Astrocyte of the cerebellum (primary cell): ENCODE results near the gene ATG9A.

Experiments used
- DNase-seq: peaks from one replicate; pipeline ENCODE4 v3.0.0-alpha.2; 2011; ENCODE audit warnings: low read depth
- H3K4me3 ChIP-seq: 2 replicates; pipeline ENCODE4 v1.5.1; 2011; ENCODE audit warnings: mild to moderate bottlenecking, low read depth, low read length, moderate library complexity
- in situ Hi-C: cut with HindIII; loops from 2 replicates; pipeline ENCODE4 v1.10.0; 2017; ENCODE audit warnings: low sequenced_read_pairs
- TF ChIP-seq, protein P1 (sequence below): IDR thresholded peaks from 2 replicates; pipeline ENCODE4 v1.5.1; 2012; ENCODE audit warnings: low read length, low read depth, moderate library complexity, mild to moderate bottlenecking; ENCODE audit errors: missing control alignments

Gene ATG9A

DNA sequence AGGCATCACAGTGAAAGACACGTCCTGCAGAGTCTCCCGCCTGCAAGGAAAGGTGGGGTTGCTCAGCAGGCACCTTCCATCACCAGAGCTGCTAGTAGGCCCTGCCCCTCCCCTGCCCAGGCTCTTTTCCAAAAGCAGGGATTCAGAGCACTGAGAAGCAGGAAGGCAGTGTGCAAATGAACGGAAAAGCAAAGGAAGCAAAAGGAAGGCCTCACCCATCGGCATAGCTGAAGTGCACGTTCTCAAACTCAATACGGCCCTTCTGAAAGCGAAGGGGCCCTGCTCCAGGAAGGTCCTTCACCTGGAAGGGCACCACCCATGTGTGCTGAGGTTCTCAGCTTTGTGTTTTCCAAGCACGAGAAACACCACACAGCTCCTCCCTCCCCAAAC lies 16.4 kb downstream of the ATG9A start:
- TF ChIP-seq, protein P1, sequence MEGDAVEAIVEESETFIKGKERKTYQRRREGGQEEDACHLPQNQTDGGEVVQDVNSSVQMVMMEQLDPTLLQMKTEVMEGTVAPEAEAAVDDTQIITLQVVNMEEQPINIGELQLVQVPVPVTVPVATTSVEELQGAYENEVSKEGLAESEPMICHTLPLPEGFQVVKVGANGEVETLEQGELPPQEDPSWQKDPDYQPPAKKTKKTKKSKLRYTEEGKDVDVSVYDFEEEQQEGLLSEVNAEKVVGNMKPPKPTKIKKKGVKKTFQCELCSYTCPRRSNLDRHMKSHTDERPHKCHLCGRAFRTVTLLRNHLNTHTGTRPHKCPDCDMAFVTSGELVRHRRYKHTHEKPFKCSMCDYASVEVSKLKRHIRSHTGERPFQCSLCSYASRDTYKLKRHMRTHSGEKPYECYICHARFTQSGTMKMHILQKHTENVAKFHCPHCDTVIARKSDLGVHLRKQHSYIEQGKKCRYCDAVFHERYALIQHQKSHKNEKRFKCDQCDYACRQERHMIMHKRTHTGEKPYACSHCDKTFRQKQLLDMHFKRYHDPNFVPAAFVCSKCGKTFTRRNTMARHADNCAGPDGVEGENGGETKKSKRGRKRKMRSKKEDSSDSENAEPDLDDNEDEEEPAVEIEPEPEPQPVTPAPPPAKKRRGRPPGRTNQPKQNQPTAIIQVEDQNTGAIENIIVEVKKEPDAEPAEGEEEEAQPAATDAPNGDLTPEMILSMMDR: no peak
- H3K4me3 ChIP-seq: no peak overlapping the region
- DNase-seq: no peak
- in situ Hi-C loops: no loop called here

DNA sequence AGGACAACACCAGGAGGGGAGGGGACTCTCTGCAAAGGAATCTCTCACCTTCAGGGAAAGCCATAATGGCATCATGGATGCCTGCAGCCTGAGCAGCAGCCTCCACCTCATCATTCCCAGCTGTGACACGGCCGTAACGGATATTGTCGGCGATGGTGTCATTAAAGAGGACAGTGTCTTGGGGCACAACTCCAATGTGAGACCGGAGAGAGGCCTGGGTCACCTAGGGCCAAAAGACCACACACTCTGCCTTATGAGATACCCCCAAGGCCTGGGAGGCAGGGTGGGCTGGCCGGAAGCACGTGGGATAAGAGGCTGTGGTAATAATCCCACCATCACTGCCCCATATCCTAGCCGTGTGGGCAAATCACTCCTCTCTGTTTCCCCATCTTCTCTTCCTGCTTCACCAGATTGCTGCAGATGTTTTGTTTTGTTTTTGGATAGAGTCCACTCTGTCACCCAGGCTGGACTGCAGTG lies 18.5 kb downstream of the ATG9A start:
- in situ Hi-C loops: no loop called here
- TF ChIP-seq, protein P1: no peak
- no peak overlapping the region for H3K4me3 ChIP-seq
- no peak for DNase-seq

DNA sequence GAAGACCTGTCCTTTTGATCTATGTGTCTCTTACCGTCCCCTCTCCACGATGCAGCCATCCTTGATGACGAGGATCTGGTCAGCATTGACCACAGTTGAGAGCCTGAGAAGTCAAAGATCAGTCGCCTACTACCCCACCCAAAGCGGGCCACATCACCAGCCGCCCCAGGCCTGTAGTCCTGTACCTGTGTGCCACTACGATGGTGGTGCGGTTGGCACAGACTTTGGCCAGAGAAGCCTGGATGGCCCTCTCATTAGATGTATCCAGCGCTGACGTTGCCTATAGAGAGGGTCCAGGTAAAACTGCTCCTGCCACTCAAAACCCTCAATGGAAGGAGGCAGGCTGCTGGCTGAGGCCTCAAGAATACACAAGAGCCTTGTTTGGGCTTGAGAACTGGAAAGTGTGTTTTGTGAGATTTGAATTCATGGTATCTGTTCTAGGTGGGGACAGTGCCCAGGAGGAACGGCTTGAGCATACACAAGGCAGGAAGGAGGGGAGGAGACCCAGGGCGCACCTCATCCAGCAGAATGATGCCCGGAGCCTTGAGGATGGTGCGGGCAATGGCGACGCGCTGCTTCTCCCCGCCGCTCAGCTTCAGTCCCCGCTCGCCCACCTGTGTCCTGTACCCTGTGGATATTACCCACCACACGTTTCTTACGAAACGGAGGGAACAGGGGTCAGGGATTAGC lies 19.1 kb downstream of the ATG9A start:
- in situ Hi-C loops: no loop called here
- TF ChIP-seq, protein P1: no peak
- DNase-seq: no peak
- H3K4me3 ChIP-seq: no peak overlapping the region

DNA sequence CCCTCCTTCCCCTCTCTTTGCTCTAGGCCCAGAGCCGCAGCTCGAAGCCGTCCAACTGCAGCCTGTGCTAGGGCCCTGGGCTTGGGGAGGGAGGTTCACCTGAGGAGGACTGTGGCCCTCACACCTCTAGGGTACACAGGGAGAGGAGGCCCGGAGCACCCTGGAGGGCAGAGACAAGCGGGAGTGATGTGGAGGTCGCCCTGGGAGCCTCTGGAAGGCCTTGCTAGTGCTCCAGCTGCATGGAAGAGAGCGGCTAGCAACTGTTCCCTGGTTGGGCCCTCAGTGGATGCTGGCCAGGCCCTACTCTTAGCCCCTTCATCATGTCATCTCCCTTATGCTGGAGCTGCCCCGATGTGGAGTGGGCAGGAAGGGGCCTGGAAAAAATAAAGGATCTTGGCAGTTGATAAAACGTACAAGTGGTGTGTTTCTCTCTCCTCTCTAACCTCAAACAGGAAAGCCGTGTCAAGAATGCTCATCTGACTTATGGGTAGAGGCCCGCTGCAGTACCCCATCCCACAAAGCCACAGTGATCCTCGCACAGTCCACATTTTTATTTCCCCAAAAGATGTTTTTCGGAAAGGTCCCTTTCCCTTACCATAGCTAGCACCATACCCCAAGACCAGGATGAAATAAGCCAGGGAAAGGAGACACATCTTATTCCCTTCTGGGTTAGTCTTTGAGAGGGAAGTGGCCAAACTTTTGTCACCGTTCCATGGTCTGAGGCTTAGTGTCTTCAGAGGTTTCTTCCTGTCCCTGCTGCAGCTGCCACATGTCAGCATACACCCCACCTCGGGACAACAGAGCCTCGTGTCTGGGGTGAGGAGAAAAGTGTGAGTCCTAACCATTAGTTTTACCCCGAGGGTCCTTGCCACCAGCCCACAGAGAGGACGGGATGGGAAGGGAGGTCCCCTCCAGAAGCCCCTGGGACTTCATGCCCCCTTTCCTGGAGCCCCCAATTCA lies 19.9 kb downstream of the ATG9A start:
- TF ChIP-seq, protein P1: no peak
- in situ Hi-C loops: no loop called here
- no peak for DNase-seq
- no peak overlapping the region for H3K4me3 ChIP-seq

DNA sequence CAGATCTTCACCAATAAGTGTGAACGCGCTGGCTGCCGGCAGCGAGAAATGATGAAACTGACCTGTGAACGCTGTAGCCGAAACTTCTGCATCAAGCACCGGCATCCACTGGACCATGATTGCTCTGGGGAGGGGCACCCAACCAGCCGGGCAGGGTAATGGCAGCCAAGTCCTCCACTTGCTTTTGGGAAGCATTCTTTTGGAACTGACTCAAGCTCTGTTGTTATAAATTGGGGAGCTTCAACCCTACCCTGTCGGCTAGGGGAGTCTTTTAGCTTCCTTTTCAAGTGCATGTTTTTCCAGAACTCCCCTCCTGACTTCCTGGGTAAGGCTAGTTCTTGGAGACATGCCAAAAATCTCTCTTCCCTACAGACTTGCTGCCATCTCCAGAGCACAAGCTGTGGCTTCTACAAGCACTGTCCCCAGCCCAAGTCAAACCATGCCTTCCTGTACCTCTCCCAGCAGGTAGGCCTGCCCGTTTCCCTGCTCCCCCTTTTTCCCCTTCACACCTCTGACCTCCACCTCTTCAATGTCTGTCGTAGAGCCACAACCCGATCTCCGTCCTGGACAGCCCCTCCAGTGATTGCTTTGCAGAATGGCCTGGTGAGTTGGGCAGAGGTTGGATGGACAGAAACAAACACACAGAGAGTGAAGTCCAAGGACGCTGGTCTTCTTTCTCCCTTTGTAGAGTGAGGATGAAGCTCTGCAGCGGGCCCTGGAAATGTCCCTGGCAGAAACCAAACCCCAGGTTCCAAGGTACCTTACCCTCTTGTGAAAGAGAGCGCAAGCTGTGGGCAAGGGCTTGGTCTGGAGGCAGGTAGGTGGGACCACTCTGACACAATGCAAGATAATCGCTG lies 21.3 kb downstream of the ATG9A start:
- no peak for DNase-seq
- in situ Hi-C loops: no loop called here
- TF ChIP-seq, protein P1: no peak
- H3K4me3 ChIP-seq: peak overlapping the region; percentile 64

DNA sequence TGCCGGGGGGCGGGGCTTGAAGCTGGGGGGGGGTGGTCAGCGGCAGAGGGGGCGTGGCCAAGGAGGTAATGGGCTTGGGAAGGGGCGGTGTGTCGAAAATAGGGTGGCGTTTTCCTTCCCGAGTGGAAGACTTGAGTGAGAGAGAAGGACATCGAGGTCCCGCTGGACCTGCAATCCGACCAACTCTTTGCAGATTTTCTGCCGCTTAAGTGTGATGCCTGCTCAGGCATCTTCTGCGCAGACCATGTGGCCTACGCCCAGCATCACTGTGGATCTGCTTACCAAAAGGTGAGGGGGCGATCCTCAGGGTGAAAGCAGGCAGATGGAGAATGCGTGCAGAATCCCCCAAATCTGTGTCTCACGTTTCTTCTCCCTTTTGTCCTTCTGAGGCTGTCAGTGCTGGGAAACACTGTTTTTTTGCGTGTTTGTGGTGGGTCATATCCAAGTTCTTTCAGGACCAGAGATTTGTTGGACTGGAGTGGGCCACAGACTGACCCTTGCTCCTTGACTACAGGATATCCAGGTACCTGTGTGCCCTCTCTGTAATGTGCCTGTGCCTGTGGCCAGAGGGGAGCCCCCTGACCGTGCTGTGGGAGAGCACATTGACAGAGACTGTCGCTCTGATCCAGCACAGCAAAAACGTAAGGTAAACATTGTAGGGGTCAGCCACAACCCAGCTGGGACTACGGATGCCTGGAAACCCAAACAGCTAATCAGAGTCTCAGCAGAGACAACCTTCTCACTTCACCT lies 22.1 kb downstream of the ATG9A start:
- in situ Hi-C loops: no loop called here
- DNase-seq: no peak

More for the DNA sequence above, 22.1 kb downstream of the ATG9A start:
- H3K4me3 ChIP-seq: peak overlapping the region; percentile 64
- TF ChIP-seq, protein P1: no peak
